T-cell (primary cell): ENCODE results near the gene NCOR2. TPM values are rescaled to one million over a fixed set of nuclear protein-coding genes. Genes with fewer than 3 reads are reported as not detected.

Experiments used
- ATAC-seq, 4 experiments: fragments of 200-7000 bp in 3 of 4; fragments of 150-1000 bp in 1 of 4; cut with Tn5 transposase; replicated peaks in 1 of 4; 1 replicate in 3 of 4; 2 replicates in 1 of 4; pipeline ENCODE4 v1.10.0; 2021; ENCODE audit warnings: moderate library complexity in 3 of 4, mild to moderate bottlenecking in 2 of 4, moderate number of reproducible peaks in 1 of 4
- CTCF ChIA-PET, 2 donors: fragments of 300-600 bp; sonication (Branson Sonifier 250); formaldehyde crosslinking; loops; one replicate each; lab custom pipeline; 2022; ENCODE audit warnings: antibody characterized with exemption in 2 of 2; lab: Charles Lee
- POLR2A ChIA-PET, 2 donors: fragments of 300-600 bp; sonication (Branson Sonifier 250); formaldehyde crosslinking; loops; one replicate each; lab custom pipeline; 2022; ENCODE audit warnings: antibody characterized with exemption in 2 of 2; lab: Charles Lee
- DNase-seq, 35 experiments: peaks; one replicate each; pipeline versions ENCODE4 v3.0.0 to v3.0.0-alpha.2; 2013 to 2023
- H3K27ac ChIP-seq: one replicate; pipeline ENCODE4 v1.5.1; 2013; ENCODE audit warnings: low read length
- H3K27me3 ChIP-seq, 2 experiments: replicated peaks in 1 of 2; 1 replicate in 1 of 2; 2 replicates in 1 of 2; pipeline versions ENCODE4 v1.6.1 to v1.7.0; 2013; ENCODE audit warnings: low read length in 1 of 2, mixed read lengths in 1 of 2; ENCODE audit not compliant: control insufficient read depth in 2 of 2, insufficient read depth in 2 of 2; ENCODE audit errors: extremely low read depth in 1 of 2
- H3K36me3 ChIP-seq, 2 donors: 1 replicate in 1 of 2; 2 replicates in 1 of 2; pipeline versions ENCODE4 v1.6.1 to v1.7.0; 2013; ENCODE audit warnings: low read length in 1 of 2; ENCODE audit not compliant: control insufficient read depth in 2 of 2, insufficient read depth in 1 of 2; ENCODE audit errors: extremely low read depth in 1 of 2
- H3K4me1 ChIP-seq, 2 experiments: 1 replicate in 1 of 2; 2 replicates in 1 of 2; pipeline versions ENCODE4 v1.6.1 to v1.7.0; 2013; ENCODE audit warnings: low read length in 2 of 2, mixed read lengths in 1 of 2; ENCODE audit not compliant: insufficient read depth in 2 of 2, control insufficient read depth in 1 of 2; ENCODE audit errors: extremely low read depth in 1 of 2
- H3K4me3 ChIP-seq, 2 donors: 1 replicate in 1 of 2; 2 replicates in 1 of 2; pipeline versions ENCODE4 v1.5.1 to v1.7.0; 2013; ENCODE audit warnings: mild to moderate bottlenecking in 2 of 2, low read length in 1 of 2, moderate library complexity in 1 of 2; ENCODE audit not compliant: control insufficient read depth in 1 of 2; ENCODE audit errors: extremely low read depth in 1 of 2
- H3K9me3 ChIP-seq: 2 replicates; pipeline ENCODE4 v1.7.0; 2013
- H3K27ac Mint-ChIP-seq, 2 donors: one replicate each; pipeline ENCODE4 v1.8.0; 2020 to 2021; ENCODE audit warnings: mild to moderate bottlenecking in 2 of 2, mixed read lengths in 2 of 2
- H3K27me3 Mint-ChIP-seq, 2 donors: one replicate each; pipeline ENCODE4 v1.8.0; 2021 to 2022; ENCODE audit warnings: mixed read lengths in 2 of 2
- H3K36me3 Mint-ChIP-seq: one replicate; pipeline ENCODE4 v1.8.0; 2021; ENCODE audit warnings: mixed read lengths
- H3K4me1 Mint-ChIP-seq, 3 donors: one replicate each; pipeline ENCODE4 v1.8.0; 2020 to 2022; ENCODE audit warnings: mixed read lengths in 3 of 3, mild to moderate bottlenecking in 1 of 3
- H3K4me3 Mint-ChIP-seq, 3 donors: one replicate each; pipeline ENCODE4 v1.8.0; 2020 to 2022; ENCODE audit warnings: mild to moderate bottlenecking in 3 of 3, mixed read lengths in 3 of 3, moderate library complexity in 3 of 3
- H3K9me3 Mint-ChIP-seq, 3 donors: one replicate each; pipeline ENCODE4 v1.8.0; 2020 to 2022; ENCODE audit warnings: mixed read lengths in 3 of 3
- WGBS: methylation state at CpG from one replicate; pipeline ENCODE4 v1.1.5; 2013; ENCODE audit warnings: missing lambda C conversion rate; ENCODE audit not compliant: insufficient coverage; 5-methylcytosine and 5-hydroxymethylcytosine counted together
- total RNA-seq, 35 experiments: library from RNA in 6 of 35; stranded (reverse) in 6 of 35; fragments of 120-200 nt in 1 of 35; gene quantifications; one replicate each; pipeline versions ENCODE4 v1.2.1 to v1.2.4 and lab custom pipeline; 2013 to 2026

Gene NCOR2
- total RNA-seq, 5 donors from 2014 or later (not counting 1 experiment from before 2014, with no cell fraction given): 108 to 140 (median 127) TPM

DNA sequence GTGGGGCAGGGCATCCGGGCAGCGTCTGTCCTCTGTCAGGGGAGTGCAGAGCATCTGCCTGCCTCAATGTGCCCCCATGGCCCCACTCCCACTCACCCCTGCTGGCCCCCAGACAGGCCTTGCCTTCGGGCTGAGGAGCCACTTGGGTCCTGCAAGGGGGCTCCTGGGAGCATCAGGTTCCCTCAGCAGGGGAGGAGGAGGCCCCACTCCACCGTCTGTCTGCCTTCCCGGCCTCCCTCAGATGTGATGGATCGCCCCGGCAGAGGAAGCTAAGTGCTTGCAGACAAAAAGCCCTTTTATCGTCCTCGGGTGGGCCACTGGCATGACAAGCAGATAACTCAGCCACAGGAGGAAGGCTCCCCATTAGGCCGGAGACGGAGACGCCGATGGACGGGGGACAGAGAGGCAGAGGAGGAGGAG, 35.1 kb downstream of the NCOR2 start:
- CTCF ChIA-PET: no interaction called here
- POLR2A ChIA-PET: no interaction called here
- WGBS: 90% methylated on average over 8 of the region's 14 CpGs
- peaks cover 22% of the 10 kb centered on the region for H3K36me3 Mint-ChIP-seq
- H3K27ac ChIP-seq: no peak overlapping the region
- no peaks in the 10 kb centered on the region for H3K27me3 ChIP-seq
- H3K36me3 ChIP-seq: peaks cover 15 to 17% of the 10 kb centered on the region in 2 donors
- ATAC-seq (no peak), DNase-seq (no peak)
- H3K9me3 ChIP-seq: no peaks in the 10 kb centered on the region
- peaks cover 17 to 22% (median 20%) of the 10 kb centered on the region in 3 donors for H3K4me1 Mint-ChIP-seq
- no peak overlapping the region for H3K27ac Mint-ChIP-seq
- H3K27me3 Mint-ChIP-seq: no peaks in the 10 kb centered on the region
- no peak overlapping the region for H3K4me3 Mint-ChIP-seq
- no peak overlapping the region for H3K4me3 ChIP-seq
- H3K9me3 Mint-ChIP-seq: no peaks in the 10 kb centered on the region
- H3K4me1 ChIP-seq: no peaks in the 10 kb centered on the region

DNA sequence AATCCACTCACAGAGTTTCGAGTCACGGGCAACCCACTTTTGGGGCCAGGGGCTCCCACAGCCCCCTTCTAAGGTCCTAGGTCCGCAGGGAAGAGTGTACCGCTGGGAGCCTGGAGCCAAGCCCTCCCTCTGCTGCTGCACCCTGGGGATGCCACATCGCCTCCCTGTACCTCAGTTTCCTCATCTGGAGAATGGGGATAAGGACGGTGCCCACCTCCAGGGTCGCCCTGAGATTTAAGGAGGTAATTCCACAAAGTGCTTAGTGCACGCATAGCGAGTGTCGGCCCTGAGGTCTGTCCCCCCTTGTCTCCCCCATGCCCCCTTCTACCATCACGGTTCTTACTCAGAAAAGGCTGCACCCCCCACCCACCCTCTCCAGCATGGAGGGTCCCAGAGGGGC, 35.5 kb downstream of the NCOR2 start:
- H3K9me3 ChIP-seq: no peaks in the 10 kb centered on the region
- no peak overlapping the region for H3K4me3 Mint-ChIP-seq
- H3K4me3 ChIP-seq: no peak overlapping the region
- H3K27ac Mint-ChIP-seq: no peak overlapping the region
- CTCF ChIA-PET: no interaction called here
- 100% methylated on average over 3 of the region's 11 CpGs for WGBS
- no peaks in the 10 kb centered on the region for H3K9me3 Mint-ChIP-seq
- no peak overlapping the region for H3K27ac ChIP-seq
- no peaks in the 10 kb centered on the region for H3K27me3 Mint-ChIP-seq
- POLR2A ChIA-PET: no interaction called here
- peaks cover 22% of the 10 kb centered on the region for H3K36me3 Mint-ChIP-seq
- H3K4me1 ChIP-seq: peaks cover 0 to 2% of the 10 kb centered on the region in 2 experiments
- no peak for ATAC-seq
- H3K27me3 ChIP-seq: no peaks in the 10 kb centered on the region
- no peak for DNase-seq
- H3K36me3 ChIP-seq: peaks cover 13 to 17% of the 10 kb centered on the region in 2 donors
- peaks cover 14 to 20% (median 19%) of the 10 kb centered on the region in 3 donors for H3K4me1 Mint-ChIP-seq

DNA sequence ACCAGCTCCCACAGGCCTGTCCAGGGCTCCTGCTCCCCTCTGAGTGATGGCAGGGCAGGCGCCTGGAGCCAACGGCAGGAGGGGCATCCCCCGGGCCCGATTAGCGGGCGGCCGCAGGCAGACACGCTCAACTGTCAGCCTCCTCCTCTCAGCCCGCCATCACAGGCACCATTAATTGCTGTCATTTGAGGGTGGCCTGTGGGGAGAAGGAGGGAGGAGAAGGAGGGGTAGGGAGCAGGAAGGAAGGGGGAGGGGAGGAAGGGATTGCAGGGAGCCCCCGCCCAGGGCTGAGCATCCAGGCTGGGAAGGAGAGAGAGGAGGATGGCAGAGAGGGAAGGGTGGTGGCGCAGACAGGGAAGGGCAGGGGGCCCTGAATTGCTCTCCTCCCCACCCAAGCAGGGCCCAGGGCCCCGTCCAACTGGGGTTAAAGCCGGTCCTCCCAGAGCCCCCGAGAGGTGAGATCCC, 36.1 kb downstream of the NCOR2 start:
- Mint-ChIP-seq H3K4me1 (peaks cover 8 to 20% (median 13%) of the 10 kb centered on the region in 3 donors), H3K4me3 (no peak overlapping the region), H3K27ac (no peak overlapping the region), H3K27me3 (no peaks in the 10 kb centered on the region), H3K9me3 (no peaks in the 10 kb centered on the region), H3K36me3 (peaks cover 18% of the 10 kb centered on the region)
- Histone ChIP-seq H3K27me3 (no peaks in the 10 kb centered on the region), H3K36me3 (peaks cover 13 to 17% of the 10 kb centered on the region in 2 donors), H3K4me1 (peaks cover 0 to 2% of the 10 kb centered on the region in 2 experiments), H3K4me3 (no peak overlapping the region), H3K27ac (no peak overlapping the region), H3K9me3 (no peaks in the 10 kb centered on the region)
- DNase-seq: no peak
- no peak for ATAC-seq
- WGBS: 90% methylated on average over 2 of the region's 14 CpGs
- ChIA-PET CTCF (no interaction called here), POLR2A (no interaction called here)

DNA sequence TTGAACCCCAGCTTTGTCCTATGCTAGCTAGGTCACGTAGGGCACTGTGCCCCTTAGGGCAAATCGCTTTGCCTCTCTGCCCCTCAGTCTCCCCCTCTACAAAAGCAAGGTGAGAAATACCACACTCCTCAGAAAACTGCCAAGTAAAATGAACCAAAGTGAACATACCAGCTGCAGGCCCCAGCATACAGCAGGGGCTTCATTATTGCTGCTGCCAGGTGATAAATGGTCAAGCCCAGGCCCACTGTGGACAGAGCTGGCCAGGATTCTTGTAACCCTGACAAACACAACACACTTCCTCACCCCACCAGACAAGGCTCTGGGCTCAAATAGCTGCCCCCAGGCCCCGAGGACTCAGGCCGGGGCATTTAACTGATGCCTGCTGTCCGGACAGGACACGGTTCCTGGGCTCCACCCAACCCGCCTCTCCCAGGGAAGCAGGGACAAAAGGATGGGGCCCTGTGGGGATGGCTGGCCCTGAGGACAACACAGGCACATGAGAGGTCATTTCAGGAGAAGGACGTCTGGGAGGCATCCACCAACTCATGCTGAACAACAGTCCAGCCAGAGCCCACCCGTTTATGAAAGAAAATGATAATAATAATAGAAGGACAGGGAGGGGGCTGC, 36.7 kb downstream of the NCOR2 start:
- ChIA-PET CTCF (no interaction called here), POLR2A (no interaction called here)
- Histone ChIP-seq H3K27me3 (no peaks in the 10 kb centered on the region), H3K4me3 (no peak overlapping the region), H3K36me3 (peaks cover 13 to 17% of the 10 kb centered on the region in 2 donors), H3K27ac (no peak overlapping the region), H3K4me1 (peaks cover 0 to 2% of the 10 kb centered on the region in 2 experiments), H3K9me3 (no peaks in the 10 kb centered on the region)
- Mint-ChIP-seq H3K9me3 (no peaks in the 10 kb centered on the region), H3K27me3 (no peaks in the 10 kb centered on the region), H3K36me3 (peaks cover 18% of the 10 kb centered on the region), H3K4me1 (peaks cover 5 to 20% (median 10%) of the 10 kb centered on the region in 3 donors), H3K27ac (no peak overlapping the region), H3K4me3 (no peak overlapping the region)
- ATAC-seq (no peak), DNase-seq (no peak)
- WGBS: 96% methylated on average over 5 of the region's 9 CpGs

DNA sequence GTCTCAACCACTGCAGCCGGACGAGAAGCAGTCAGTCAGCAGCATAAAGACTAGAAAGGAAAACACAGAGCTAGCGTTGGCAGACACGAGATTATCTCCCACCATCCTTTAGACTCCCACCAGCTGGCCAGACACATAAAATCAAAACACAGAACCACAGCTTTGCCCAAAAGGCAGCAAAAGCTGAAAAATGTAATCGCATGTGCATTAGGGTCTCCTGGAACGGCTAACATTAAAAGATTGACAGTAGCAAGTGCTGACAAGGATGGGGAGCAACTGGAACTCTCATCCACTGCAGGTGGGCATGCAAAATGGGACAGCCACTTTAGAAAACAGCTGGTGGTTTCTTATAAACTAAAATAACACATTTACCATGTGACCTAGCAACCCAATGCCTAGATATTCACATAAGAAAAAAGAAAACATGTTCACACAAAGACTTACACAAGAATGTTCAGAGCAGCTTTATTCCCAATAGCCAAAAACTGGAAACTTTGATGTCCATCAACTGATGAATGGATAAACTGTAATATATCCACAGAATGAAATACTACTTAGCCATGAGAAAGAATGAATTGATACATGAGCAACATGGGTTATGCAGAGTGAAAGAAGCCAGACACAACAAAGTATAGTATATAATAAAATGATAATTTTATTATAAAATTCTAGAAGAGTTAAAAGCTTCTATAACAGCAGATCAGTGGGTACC, 37.7 kb downstream of the NCOR2 start:
- CTCF ChIA-PET: interaction anchor here in 1 of 2 donors (0.6 to 0.7 kb wide), 2 partner anchors 37 to 314 kb away, joined by 3 read pairs; no protein-coding TSS in a partner anchor

DNA sequence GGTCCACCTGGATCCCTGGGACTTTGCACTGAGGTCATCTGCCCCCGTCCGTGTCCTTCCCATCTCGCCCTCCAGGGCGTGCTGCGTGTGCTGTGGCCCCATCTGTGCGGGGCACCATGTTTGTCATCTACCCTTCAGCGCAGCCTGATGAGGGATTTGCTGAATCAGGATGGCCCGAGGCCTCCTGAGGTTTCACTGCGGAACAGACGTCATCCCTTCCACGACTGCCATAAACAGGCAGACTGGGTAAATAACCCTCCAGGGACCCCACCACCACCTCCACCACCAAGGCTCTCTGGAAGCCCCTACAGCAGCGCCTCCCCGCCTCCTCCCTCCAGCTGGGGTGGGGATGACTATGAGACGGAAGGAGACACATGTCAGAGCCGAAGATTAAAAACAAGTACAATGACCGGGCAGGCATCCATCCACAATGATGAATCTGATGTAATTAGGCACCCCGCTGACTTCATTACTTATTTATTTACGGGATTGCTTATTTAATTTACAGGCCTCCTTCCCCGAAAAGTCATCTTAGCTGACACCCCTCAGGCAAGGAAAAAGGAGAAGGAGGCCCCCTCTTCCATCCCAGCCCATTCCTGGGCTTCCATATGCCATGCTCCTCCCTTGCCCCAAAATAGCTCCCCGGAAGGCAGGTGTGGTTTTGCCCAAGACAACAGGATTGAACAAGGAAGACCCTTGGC, 39.4 kb downstream of the NCOR2 start:
- no peak for ATAC-seq
- H3K4me3 ChIP-seq: no peak overlapping the region
- Mint-ChIP-seq H3K27me3 (no peaks in the 10 kb centered on the region), H3K36me3 (peaks cover 11% of the 10 kb centered on the region), H3K27ac (no peak overlapping the region), H3K4me3 (no peak overlapping the region), H3K9me3 (no peaks in the 10 kb centered on the region), H3K4me1 (peaks cover 10 to 22% (median 19%) of the 10 kb centered on the region in 3 donors)
- ChIA-PET CTCF (no interaction called here), POLR2A (no interaction called here)
- H3K27ac ChIP-seq: no peak overlapping the region
- H3K27me3 ChIP-seq: no peaks in the 10 kb centered on the region
- H3K36me3 ChIP-seq: peaks cover 7% of the 10 kb centered on the region in 2 donors
- H3K9me3 ChIP-seq: no peaks in the 10 kb centered on the region
- H3K4me1 ChIP-seq: peaks cover 0 to 2% of the 10 kb centered on the region in 2 experiments
- DNase-seq: no peak
- 98% methylated on average over 10 of the region's 20 CpGs for WGBS

More for the DNA sequence above, 37.7 kb downstream of the NCOR2 start:
- peaks cover 12 to 17% of the 10 kb centered on the region in 2 donors for H3K36me3 ChIP-seq
- ATAC-seq (no peak), DNase-seq (no peak)
- Mint-ChIP-seq H3K4me3 (no peak overlapping the region), H3K9me3 (no peaks in the 10 kb centered on the region), H3K27ac (no peak overlapping the region), H3K4me1 (peaks cover 7 to 23% (median 10%) of the 10 kb centered on the region in 3 donors), H3K27me3 (no peaks in the 10 kb centered on the region), H3K36me3 (peaks cover 18% of the 10 kb centered on the region)
- H3K27ac ChIP-seq: no peak overlapping the region
- POLR2A ChIA-PET: no interaction called here
- no peaks in the 10 kb centered on the region for H3K27me3 ChIP-seq
- WGBS: 97% methylated on average over 4 of the region's 6 CpGs
- H3K4me3 ChIP-seq: no peak overlapping the region
- peaks cover 0 to 2% of the 10 kb centered on the region in 2 experiments for H3K4me1 ChIP-seq
- no peaks in the 10 kb centered on the region for H3K9me3 ChIP-seq
